ENCODE data around the gene OLFML2A.

GRCh38 chr9:124861342-124862229 is 84.7 kb downstream of the OLFML2A start, which contains the start of the genes ARPC5L and RPL35:
- TF ChIP-seq EZH2phosphoT487 (IDR thresholded peaks at IDR 0.05; ENCODE audit: insufficient read depth, low read depth) (no peak), EZH2 (IDR thresholded peaks at IDR 0.05; ENCODE audit: insufficient read depth, poor library complexity, severe bottlenecking) (no peak)
